ENCODE measurements around the gene PRKAG2.
"Not testable (repeated sequence)": the region's sequence is repeated elsewhere in the genome, so short reads cannot be mapped to it uniquely, and the experiment has no call there.

Gene PRKAG2

DNA sequence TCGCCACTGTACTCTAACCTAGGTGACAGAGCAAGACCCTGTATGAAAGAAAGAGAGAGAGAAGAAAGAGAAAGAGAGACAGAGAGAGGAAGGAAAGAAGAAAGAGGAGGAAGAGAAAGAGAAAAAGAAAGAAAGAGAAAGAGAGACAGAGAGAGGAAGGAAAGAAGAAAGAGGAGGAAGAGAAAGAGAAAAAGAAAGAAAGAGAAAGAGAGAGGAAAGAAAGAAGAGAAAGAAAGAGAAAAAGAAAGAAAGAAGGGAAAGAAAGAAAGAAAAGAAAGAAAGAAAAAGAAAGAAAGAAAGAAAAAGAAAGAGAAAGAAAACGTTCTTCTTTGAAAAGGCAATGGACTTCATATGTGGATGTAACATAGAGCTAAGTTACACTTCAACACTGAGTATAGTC, 340.7 kb downstream of the PRKAG2 start:
- FAIRE-seq = not testable (repeated sequence)

GRCh38 chr7:151529842-151530241, 347.1 kb downstream of the PRKAG2 start:
- FAIRE-seq = no peak

DNA sequence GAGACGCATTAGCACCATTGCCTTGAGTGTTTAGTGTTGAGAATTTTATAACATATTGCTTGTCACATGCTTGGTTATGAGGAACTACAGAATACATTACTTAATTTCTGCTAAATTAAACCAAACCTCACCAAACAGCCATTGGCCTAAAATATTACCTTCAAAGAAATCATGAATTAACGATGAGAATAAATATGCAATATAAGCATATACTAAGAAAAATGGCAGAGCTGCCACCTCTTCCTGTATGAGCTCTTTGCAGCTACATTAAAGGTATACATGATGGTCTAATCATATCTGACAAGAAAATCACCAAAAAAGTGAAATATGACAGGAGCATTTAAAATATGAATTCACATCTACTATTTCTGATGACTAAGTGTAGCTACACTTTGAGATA, 352.1 kb downstream of the PRKAG2 start:
- FAIRE-seq = no peak

DNA sequence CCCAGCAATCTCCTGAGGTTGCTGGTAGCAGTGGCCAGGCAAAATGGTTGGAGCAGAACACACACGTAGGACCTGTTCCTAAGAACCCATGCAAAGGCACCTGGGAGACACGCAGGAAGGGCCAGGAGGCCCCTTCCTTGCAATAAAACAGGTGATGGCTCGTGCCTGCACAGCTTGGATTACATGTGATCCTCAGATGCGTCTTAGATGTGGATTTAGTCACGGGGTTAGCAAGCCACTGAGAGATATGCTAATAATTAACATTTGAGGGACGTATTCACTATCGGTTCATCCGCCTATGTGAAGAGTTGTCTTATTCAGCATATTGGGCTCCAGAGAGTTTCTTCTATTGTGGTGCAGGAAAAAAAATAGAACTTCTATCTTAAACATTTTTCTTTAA, 352.6 kb downstream of the PRKAG2 start:
- FAIRE-seq = no peak

- no peak for FAIRE-seq
Measured at GRCh38 chr7:151520419-151521261, 356.3 kb downstream of the PRKAG2 start.

DNA sequence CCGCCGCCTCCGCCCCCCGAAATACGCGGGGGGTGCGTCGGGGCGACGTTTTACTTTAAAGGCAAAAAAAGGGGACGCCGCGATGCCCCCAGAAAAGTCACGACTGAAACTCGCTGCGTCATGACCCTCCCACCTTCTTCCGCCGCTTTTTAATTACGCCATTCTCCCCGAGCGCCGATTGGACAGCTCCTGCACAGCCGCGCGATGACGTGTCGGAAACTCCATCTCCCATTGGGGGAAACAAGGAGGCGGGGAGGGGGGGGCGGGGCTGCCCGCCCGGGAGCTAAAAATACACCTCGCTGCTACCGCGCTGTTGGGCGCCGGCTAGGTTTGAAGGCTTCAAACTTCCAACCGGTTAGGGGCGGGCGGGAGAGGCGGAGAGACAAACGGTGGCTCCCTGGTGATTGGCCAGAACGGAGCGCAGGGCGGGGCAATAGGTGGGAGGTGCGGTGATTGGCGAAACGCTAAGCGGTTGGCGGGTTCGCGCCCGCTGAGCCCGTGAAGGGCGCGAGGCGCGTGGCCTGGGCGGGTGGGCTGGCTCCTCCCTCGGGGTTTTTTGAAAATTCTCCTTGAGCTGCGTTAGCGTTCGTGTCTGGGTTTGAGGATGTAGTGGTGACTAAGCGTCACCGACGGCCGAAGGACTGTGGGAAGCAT, 357.0 kb downstream of the PRKAG2 start, which contains the start of gene RHEB:
RHEB (minus strand) TSS at position 131 of the 654 bp plus-strand sequence. CDS start 384 bp downstream, outside the sequence.
- no peak for FAIRE-seq

- FAIRE-seq = not testable (repeated sequence)
Measured at GRCh38 chr7:151518947-151519764, 357.8 kb downstream of the PRKAG2 start.

- no peak for FAIRE-seq
Measured at GRCh38 chr7:151518105-151518946, 358.6 kb downstream of the PRKAG2 start.

DNA sequence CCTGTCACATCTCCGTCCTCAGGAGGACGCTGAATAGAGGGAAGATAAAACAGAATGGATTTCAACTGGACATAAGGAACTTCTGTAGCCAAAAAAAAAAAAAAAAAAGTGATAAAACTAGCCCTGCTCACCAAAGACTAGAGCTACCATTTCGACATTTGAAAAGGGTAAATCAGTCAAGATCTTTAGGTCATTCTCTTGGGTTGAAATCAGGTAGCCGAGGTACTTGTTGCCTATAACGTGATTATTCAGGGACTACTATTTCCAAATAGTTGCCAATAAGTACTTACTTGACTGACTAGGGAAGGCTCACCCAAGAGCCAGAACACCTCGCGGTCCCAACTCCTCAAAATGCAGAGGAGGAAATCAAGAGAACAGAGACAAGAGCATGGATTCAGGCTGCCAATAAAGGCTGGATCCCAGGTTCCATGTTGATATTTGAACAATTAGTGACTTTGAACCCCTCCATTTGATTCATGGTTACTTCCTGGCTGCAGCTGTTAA, 359.3 kb downstream of the PRKAG2 start:
- FAIRE-seq = no peak

GRCh38 chr7:151515276-151515565, 361.7 kb downstream of the PRKAG2 start:
- FAIRE-seq = no peak

- FAIRE-seq = no peak
Measured at GRCh38 chr7:151514461-151515275, 362.2 kb downstream of the PRKAG2 start.

DNA sequence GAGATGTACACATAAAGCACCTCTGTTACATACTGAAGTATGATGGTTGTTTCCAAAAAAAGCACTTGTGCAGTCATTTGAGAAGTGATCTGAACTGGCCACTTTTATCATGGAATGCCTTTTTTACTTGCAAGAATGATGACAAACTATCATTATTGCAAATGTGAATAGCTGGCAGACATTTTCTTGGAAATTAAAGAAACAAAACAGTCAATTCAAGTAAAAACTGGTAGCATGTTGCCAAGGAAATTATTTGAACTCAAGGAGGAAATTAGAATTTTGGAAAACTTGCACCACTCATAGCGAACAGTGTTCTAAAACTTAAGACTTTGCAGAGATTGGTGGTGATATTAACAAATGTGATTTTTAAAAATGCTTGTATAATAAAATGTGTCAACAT, 363.8 kb downstream of the PRKAG2 start:
- FAIRE-seq = no peak

GRCh38 chr7:151512353-151512752, 364.6 kb downstream of the PRKAG2 start:
- FAIRE-seq = no peak

- FAIRE-seq = no peak
Measured at GRCh38 chr7:151511946-151512345, 365.0 kb downstream of the PRKAG2 start.

GRCh38 chr7:151511270-151511669, 365.6 kb downstream of the PRKAG2 start:
- FAIRE-seq = no peak

DNA sequence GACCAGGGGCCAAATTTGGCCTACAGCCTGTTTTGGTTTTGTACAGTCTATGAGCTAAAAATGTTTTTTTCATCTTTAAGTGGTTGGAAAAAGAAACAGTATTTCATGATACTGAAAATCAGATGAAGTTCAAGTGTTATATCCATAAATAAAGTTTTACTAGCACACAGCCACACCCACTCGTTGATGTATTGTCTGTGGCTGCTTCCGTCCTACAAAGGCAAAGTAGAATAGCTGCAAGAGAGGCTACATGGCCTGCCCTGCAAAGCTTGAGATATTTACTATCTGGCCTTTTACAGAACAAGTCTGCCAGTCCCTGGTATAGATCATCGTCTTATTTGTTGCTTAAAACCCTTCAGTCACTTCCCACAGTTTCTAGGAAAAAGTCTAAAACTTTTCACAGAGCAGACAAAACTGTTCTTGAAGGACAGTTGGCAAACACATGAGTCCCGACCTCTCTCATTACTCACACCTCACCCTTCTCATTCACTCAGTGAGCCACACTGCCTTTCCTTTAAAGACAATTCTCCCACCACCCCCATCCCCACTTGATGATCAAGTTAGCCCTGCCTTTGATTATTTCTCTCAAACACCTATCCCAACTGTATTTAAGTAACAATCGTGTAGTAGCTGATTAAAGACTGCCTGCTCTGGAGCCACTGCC, 367.1 kb downstream of the PRKAG2 start:
- no peak for FAIRE-seq

GRCh38 chr7:151508991-151509390, 367.9 kb downstream of the PRKAG2 start:
- no peak for FAIRE-seq

- FAIRE-seq = no peak
Measured at GRCh38 chr7:151507806-151508205, 369.1 kb downstream of the PRKAG2 start.

- no peak for FAIRE-seq
Measured at GRCh38 chr7:151506901-151507382, 370.0 kb downstream of the PRKAG2 start.
